Liver (tissue), 9 donors: ENCODE measurements around the gene IGF2BP2. TPM values are rescaled to one million over a fixed set of nuclear protein-coding genes. Genes with fewer than 3 reads are reported as not detected.

Source experiments
- DNase-seq: peaks from one replicate; pipeline ENCODE4 v3.0.0-alpha.2; 2017; ENCODE audit warnings: low spot score
- H3K27ac ChIP-seq, 2 donors: one replicate each; pipeline ENCODE4 v1.7.0; 2013; ENCODE audit warnings: inconsistent platforms in 2 of 2, low read length in 2 of 2, control low read depth in 1 of 2, low read depth in 1 of 2, mild to moderate bottlenecking in 1 of 2
- H3K27me3 ChIP-seq, 4 donors: one replicate each; pipeline versions ENCODE4 v1.6.1 to v1.7.0; 2013; ENCODE audit warnings: low read length in 3 of 4, inconsistent platforms in 1 of 4, mild to moderate bottlenecking in 1 of 4, moderate library complexity in 1 of 4; ENCODE audit not compliant: control insufficient read depth in 4 of 4, insufficient read depth in 4 of 4
- H3K36me3 ChIP-seq, 4 donors: one replicate each; pipeline versions ENCODE4 v1.6.1 to v1.7.0; 2013; ENCODE audit warnings: low read length in 3 of 4, mild to moderate bottlenecking in 3 of 4, low read depth in 1 of 4, moderate library complexity in 1 of 4; ENCODE audit not compliant: control insufficient read depth in 4 of 4, insufficient read depth in 3 of 4
- H3K4me1 ChIP-seq, 4 donors: one replicate each; pipeline versions ENCODE4 v1.6.1 to v1.7.0; 2013; ENCODE audit warnings: low read length in 3 of 4, mild to moderate bottlenecking in 3 of 4, moderate library complexity in 1 of 4; ENCODE audit not compliant: control insufficient read depth in 4 of 4, insufficient read depth in 4 of 4
- H3K4me3 ChIP-seq, 3 donors: one replicate each; pipeline versions ENCODE4 v1.6.1 to v1.7.0; 2013; ENCODE audit warnings: low read length in 3 of 3, control low read depth in 1 of 3, low read depth in 1 of 3, mild to moderate bottlenecking in 1 of 3
- H3K9ac ChIP-seq, 2 donors: one replicate each; pipeline ENCODE4 v1.7.0; 2013; ENCODE audit warnings: low read length in 2 of 2, mild to moderate bottlenecking in 2 of 2, moderate library complexity in 2 of 2, control low read depth in 1 of 2, low read depth in 1 of 2
- H3K9me3 ChIP-seq, 4 donors: one replicate each; pipeline versions ENCODE4 v1.6.1 to v1.7.0; 2013; ENCODE audit warnings: low read length in 3 of 4; ENCODE audit not compliant: control insufficient read depth in 4 of 4
- CTCF ChIP-seq: fragments of 150-350 bp; IDR thresholded peaks from 2 replicates; pipeline ENCODE4 v1.5.1; 2017; ENCODE audit warnings: improper control_type of control experiment, low read depth, low read length; ENCODE audit not compliant: missing input control
- EGR1 ChIP-seq, 2 donors: IDR thresholded peaks; 2 replicates each; pipeline ENCODE4 v1.6.1; 2016 to 2018; ENCODE audit warnings: antibody characterized with exemption in 2 of 2, low read depth in 2 of 2
- FOXA1 ChIP-seq: IDR thresholded peaks from 2 replicates; pipeline ENCODE4 v1.6.1; 2016; ENCODE audit warnings: antibody characterized with exemption
- FOXA2 ChIP-seq: IDR thresholded peaks from 2 replicates; pipeline ENCODE4 v1.6.1; 2016; ENCODE audit warnings: antibody characterized with exemption
- GABPA ChIP-seq, 2 donors: IDR thresholded peaks in 1 of 2; conservative IDR thresholded peaks in 1 of 2; 2 replicates each; pipeline ENCODE4 v1.6.1; 2016; ENCODE audit warnings: antibody characterized with exemption in 2 of 2, mild to moderate bottlenecking in 1 of 2, moderate library complexity in 1 of 2
- HNF4A ChIP-seq, 2 donors: conservative IDR thresholded peaks; 2 replicates each; pipeline ENCODE4 v1.6.1; 2016; ENCODE audit warnings: antibody characterized with exemption in 2 of 2, mild to moderate bottlenecking in 2 of 2
- NR2F2 ChIP-seq: IDR thresholded peaks from 2 replicates; pipeline ENCODE4 v1.6.1; 2016; ENCODE audit warnings: antibody characterized with exemption
- RAD21 ChIP-seq, 2 donors: IDR thresholded peaks; 2 replicates each; pipeline ENCODE4 v1.6.1; 2016; ENCODE audit warnings: antibody characterized with exemption in 2 of 2, mild to moderate bottlenecking in 2 of 2
- SP1 ChIP-seq: IDR thresholded peaks from 2 replicates; pipeline ENCODE4 v1.6.1; 2018; ENCODE audit warnings: antibody characterized with exemption, mild to moderate bottlenecking
- TAF1 ChIP-seq: conservative IDR thresholded peaks from 2 replicates; pipeline ENCODE4 v1.6.1; 2016; ENCODE audit warnings: antibody characterized with exemption, mild to moderate bottlenecking
- YY1 ChIP-seq: IDR thresholded peaks from 2 replicates; pipeline ENCODE4 v1.6.1; 2016; ENCODE audit warnings: antibody characterized with exemption, mild to moderate bottlenecking
- WGBS: extraction: QIAGEN DNeasy Blood & Tissue Kit; methylation state at CpG from one replicate; pipeline ENCODE4 v1.1.7; 2013; 5-methylcytosine and 5-hydroxymethylcytosine counted together
- polyA plus RNA-seq, 2 donors: library from polyadenylated mRNA; stranded (reverse) in 1 of 2; unstranded in 1 of 2; fragments of 200-250 nt in 1 of 2; fragments of >200 nt in 1 of 2; fragmentation: Nextera tagmentation in 1 of 2; extraction: Ambion mirVana in 1 of 2; gene quantifications; one replicate each; pipeline versions ENCODE4 v1.2.1 to v1.2.3, GENCODE V29; 2013 to 2015
- total RNA-seq, 2 donors: library from RNA; depleted of rRNA; stranded (reverse); fragments of >200 nt; gene quantifications; one replicate each; pipeline ENCODE4 v1.2.3, GENCODE V29; 2014
- TF ChIP-seq, protein P1 (sequence below): IDR thresholded peaks from 2 replicates; pipeline ENCODE4 v1.6.1; 2016; ENCODE audit warnings: antibody characterized with exemption
- TF ChIP-seq, protein P2 (sequence below): IDR thresholded peaks from 2 replicates; pipeline ENCODE4 v1.6.1; 2016; ENCODE audit warnings: antibody characterized with exemption, mild to moderate bottlenecking
- donor health status: healthy.
- donor health status: healthy.
- donor health status: healthy.
- donor health status: healthy.
- donor health status: healthy.

The IGF2BP2 gene
- total and polyA plus RNA-seq, 4 donors: 0.67 to 35.0 (median 1.7) TPM

DNA sequence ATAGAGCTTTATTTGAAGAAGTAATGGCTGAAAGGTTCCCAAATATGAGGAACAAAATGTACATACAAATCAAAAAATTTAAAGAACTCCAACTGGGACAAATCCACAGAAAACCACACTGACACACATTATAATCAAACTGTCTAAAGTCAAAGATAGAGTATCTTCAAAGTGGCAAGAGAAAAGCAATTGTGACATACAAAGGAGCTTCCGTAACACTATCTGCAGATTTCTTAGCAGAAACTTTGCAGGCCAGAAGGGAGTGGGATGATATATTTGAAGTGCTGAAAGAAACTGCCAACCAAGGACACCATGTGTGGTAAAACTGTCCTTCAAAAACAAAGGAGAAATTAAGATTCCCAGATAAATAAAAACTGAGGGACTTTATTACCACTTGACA, 146.8 kb downstream of the IGF2BP2 start (continued):
- no peak for TF ChIP-seq FOXA1
- no peak for TF ChIP-seq YY1
- TF ChIP-seq SP1: no peak
- TF ChIP-seq EGR1 (IDR thresholded peaks at IDR 0.05; ENCODE audit: low read depth in 2 of 2): no peak
- TF ChIP-seq FOXA2: no peak
- TF ChIP-seq CTCF: no peak

DNA sequence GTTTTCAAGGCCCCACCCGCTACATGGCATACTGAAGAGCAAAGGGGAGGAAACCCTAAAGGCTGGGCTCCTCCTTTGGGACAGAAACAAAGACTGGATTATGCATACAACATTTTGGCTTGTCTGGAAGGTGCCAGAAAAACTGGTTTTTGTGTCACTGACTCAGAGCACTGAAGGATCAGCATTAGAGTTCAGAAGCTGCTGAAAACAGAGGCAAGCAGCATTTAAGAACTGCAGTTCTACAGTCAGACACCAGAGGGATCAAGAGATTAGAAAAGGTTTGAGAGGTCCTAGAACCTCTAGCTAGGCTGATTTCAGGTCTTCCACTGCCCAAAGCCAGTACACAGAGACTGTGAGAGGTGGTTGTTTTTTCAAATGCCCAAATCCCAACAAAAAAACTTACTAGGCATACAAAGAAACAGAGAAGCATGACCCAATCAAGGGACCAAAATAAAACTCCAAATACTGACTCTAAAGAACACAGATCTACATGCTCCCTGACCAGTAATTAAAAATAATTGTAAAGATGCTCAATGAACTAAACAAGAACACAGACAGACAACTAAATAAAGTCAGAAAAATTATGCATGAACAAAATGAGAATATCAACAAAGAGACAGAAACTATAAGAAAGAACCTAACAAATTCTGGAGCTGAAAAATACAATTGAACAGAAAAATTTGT, 147.6 kb downstream of the IGF2BP2 start:
- Histone ChIP-seq H3K9ac (no peak overlapping the region), H3K27ac (no peak overlapping the region), H3K4me3 (no peak overlapping the region), H3K36me3 (no peaks in the 10 kb centered on the region), H3K9me3 (no peaks in the 10 kb centered on the region), H3K27me3 (no peaks in the 10 kb centered on the region), H3K4me1 (no peaks in the 10 kb centered on the region)
- no peak for DNase-seq
- WGBS: 98% methylated on average over 1 of the region's 1 CpG
- peak; percentile 87 to 91 for TF ChIP-seq RAD21 (IDR thresholded peaks at IDR 0.05)
- TF ChIP-seq CTCF: peak; percentile 70
- no peak for TF ChIP-seq NR2F2

DNA sequence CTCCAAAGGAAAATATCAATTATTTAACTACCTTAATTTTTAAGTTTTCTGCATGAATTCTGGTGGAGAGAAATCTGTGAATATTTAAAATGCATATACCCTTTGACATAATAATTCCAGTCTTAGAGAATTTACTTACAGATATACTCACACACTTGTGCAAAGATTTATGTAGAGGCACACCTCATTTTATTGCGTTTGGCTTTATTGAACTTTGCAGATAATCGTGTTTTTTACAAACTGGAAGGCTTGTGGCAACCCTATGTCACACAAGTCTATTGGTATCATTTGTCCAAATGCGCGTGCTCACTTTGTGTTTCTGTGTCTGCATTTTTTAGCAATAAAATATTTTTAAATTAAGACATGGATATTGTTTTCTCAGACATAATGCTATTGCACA, 157.3 kb downstream of the IGF2BP2 start:
- TF ChIP-seq, protein P1, sequence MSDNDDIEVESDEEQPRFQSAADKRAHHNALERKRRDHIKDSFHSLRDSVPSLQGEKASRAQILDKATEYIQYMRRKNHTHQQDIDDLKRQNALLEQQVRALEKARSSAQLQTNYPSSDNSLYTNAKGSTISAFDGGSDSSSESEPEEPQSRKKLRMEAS: no peak
- TF ChIP-seq GABPA (IDR thresholded peaks at IDR 0.05 in 1 of 2, conservative IDR thresholded peaks at IDR 0.05 in 1 of 2): no peak
- TF ChIP-seq HNF4A (conservative IDR thresholded peaks at IDR 0.05): no peak
- TF ChIP-seq FOXA2: no peak
- no peak for TF ChIP-seq FOXA1
- TF ChIP-seq NR2F2: no peak
- TF ChIP-seq, protein P2, sequence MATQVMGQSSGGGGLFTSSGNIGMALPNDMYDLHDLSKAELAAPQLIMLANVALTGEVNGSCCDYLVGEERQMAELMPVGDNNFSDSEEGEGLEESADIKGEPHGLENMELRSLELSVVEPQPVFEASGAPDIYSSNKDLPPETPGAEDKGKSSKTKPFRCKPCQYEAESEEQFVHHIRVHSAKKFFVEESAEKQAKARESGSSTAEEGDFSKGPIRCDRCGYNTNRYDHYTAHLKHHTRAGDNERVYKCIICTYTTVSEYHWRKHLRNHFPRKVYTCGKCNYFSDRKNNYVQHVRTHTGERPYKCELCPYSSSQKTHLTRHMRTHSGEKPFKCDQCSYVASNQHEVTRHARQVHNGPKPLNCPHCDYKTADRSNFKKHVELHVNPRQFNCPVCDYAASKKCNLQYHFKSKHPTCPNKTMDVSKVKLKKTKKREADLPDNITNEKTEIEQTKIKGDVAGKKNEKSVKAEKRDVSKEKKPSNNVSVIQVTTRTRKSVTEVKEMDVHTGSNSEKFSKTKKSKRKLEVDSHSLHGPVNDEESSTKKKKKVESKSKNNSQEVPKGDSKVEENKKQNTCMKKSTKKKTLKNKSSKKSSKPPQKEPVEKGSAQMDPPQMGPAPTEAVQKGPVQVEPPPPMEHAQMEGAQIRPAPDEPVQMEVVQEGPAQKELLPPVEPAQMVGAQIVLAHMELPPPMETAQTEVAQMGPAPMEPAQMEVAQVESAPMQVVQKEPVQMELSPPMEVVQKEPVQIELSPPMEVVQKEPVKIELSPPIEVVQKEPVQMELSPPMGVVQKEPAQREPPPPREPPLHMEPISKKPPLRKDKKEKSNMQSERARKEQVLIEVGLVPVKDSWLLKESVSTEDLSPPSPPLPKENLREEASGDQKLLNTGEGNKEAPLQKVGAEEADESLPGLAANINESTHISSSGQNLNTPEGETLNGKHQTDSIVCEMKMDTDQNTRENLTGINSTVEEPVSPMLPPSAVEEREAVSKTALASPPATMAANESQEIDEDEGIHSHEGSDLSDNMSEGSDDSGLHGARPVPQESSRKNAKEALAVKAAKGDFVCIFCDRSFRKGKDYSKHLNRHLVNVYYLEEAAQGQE: no peak
- TF ChIP-seq RAD21 (IDR thresholded peaks at IDR 0.05): no peak
- TF ChIP-seq YY1: no peak
- no peak for TF ChIP-seq TAF1
- Histone ChIP-seq H3K27me3 (no peaks in the 10 kb centered on the region), H3K27ac (no peak overlapping the region), H3K4me1 (no peaks in the 10 kb centered on the region), H3K9ac (no peak overlapping the region), H3K36me3 (no peaks in the 10 kb centered on the region), H3K9me3 (no peaks in the 10 kb centered on the region), H3K4me3 (no peak overlapping the region)
- 87% methylated on average over 4 of the region's 4 CpGs for WGBS
- DNase-seq: no peak
